Measurements from ENCODE around the gene RBM19. TPM values are rescaled to one million over a fixed set of nuclear protein-coding genes. Genes with fewer than 3 reads are reported as not detected.

The RBM19 gene
- total and polyA plus RNA-seq, 4 donors, result 17.9 to 33.6 (median 21.9) TPM

GRCh38 chr12:113829212-113829611 lies 136.9 kb downstream of the RBM19 start:
- Histone ChIP-seq H3K36me3 (ENCODE audit: control insufficient read depth in 4 of 4, insufficient read depth in 4 of 4, low read length in 4 of 4) (peaks cover 0 to 4% (median 0%) of the 10 kb centered on the region in 4 donors), H3K9me3 (ENCODE audit: control insufficient read depth in 4 of 4, insufficient read depth in 3 of 4, low read length in 3 of 4) (no peaks in the 10 kb centered on the region), H3K27ac (ENCODE audit: low read depth in 1 of 2, low read length in 1 of 2) (no peak overlapping the region), H3K4me3 (no peak overlapping the region), H3K9ac (ENCODE audit: insufficient read depth in 1 of 2, low read length in 2 of 2) (no peak overlapping the region), H3K4me1 (ENCODE audit: control insufficient read depth in 5 of 5, insufficient read depth in 5 of 5, low read length in 5 of 5) (peaks cover 0 to 7% (median 0%) of the 10 kb centered on the region in 5 donors), H3K27me3 (ENCODE audit: control insufficient read depth in 3 of 3, insufficient read depth in 3 of 3, low read length in 2 of 3) (no peaks in the 10 kb centered on the region)
- ATAC-seq (ENCODE audit: insufficient read depth, low FRiP score) (no peak), DNase-seq (no peak)
- WGBS, 2 donors, result 94 to 97% methylated on average over 9 of the region's 9 CpGs
- no peak for TF ChIP-seq CTCF (IDR thresholded peaks at IDR 0.05; ENCODE audit: control extremely low read depth, extremely low read depth)

- TF ChIP-seq CTCF (IDR thresholded peaks at IDR 0.05; ENCODE audit: control extremely low read depth, extremely low read depth), result no peak
- Histone ChIP-seq H3K9me3 (ENCODE audit: control insufficient read depth in 4 of 4, insufficient read depth in 3 of 4, low read length in 3 of 4) (no peaks in the 10 kb centered on the region), H3K4me1 (ENCODE audit: control insufficient read depth in 5 of 5, insufficient read depth in 5 of 5, low read length in 5 of 5) (peaks cover 0 to 7% (median 0%) of the 10 kb centered on the region in 5 donors), H3K4me3 (no peak overlapping the region), H3K36me3 (ENCODE audit: control insufficient read depth in 4 of 4, insufficient read depth in 4 of 4, low read length in 4 of 4) (peaks cover 0 to 9% (median 0%) of the 10 kb centered on the region in 4 donors), H3K27ac (ENCODE audit: low read depth in 1 of 2, low read length in 1 of 2) (no peak overlapping the region), H3K27me3 (ENCODE audit: control insufficient read depth in 3 of 3, insufficient read depth in 3 of 3, low read length in 2 of 3) (no peaks in the 10 kb centered on the region), H3K9ac (ENCODE audit: insufficient read depth in 1 of 2, low read length in 2 of 2) (no peak overlapping the region)
- ATAC-seq (ENCODE audit: insufficient read depth, low FRiP score) (no peak), DNase-seq (no peak)
- 80 to 83% methylated on average over 11 of the region's 11 CpGs for WGBS, 2 donors
Observed at GRCh38 chr12:113827539-113828114, 138.5 kb downstream of the RBM19 start.

- no peak for TF ChIP-seq CTCF (IDR thresholded peaks at IDR 0.05; ENCODE audit: control extremely low read depth, extremely low read depth)
- Histone ChIP-seq H3K27ac (ENCODE audit: low read depth in 1 of 2, low read length in 1 of 2) (no peak overlapping the region), H3K4me1 (ENCODE audit: control insufficient read depth in 5 of 5, insufficient read depth in 5 of 5, low read length in 5 of 5) (peaks cover 0 to 7% (median 0%) of the 10 kb centered on the region in 5 donors), H3K9ac (ENCODE audit: insufficient read depth in 1 of 2, low read length in 2 of 2) (no peak overlapping the region), H3K36me3 (ENCODE audit: control insufficient read depth in 4 of 4, insufficient read depth in 4 of 4, low read length in 4 of 4) (peaks cover 0 to 14% (median 0%) of the 10 kb centered on the region in 4 donors), H3K9me3 (ENCODE audit: control insufficient read depth in 4 of 4, insufficient read depth in 3 of 4, low read length in 3 of 4) (no peaks in the 10 kb centered on the region), H3K4me3 (no peak overlapping the region), H3K27me3 (ENCODE audit: control insufficient read depth in 3 of 3, insufficient read depth in 3 of 3, low read length in 2 of 3) (no peaks in the 10 kb centered on the region)
- ATAC-seq (ENCODE audit: insufficient read depth, low FRiP score), result no peak
- DNase-seq, result no peak
- WGBS, 2 donors, result 85 to 89% methylated on average over 22 of the region's 22 CpGs
Observed at GRCh38 chr12:113826805-113827538, 139.2 kb downstream of the RBM19 start.

All from lung (tissue), 12 donors.